Stimulated activated effector memory CD8-positive, alpha-beta T cell treated with anti-CD3 and anti-CD28 coated beads, Interleukin-12 subunit alpha, Interleukin-12 subunit beta, amount 100 ng/mL, for 72 hours (primary cell): Measurements from ENCODE around the gene CARD19.

ENCODE experiments used
- ATAC-seq: fragments of 150-1000 bp; cut with Tn5 transposase; 2 replicates; pipeline ENCODE4 v1.10.0; 2021
- DNase-seq, 2 donors: peaks; one replicate each; pipeline ENCODE4 v3.0.0; 2021 to 2022; ENCODE audit warnings: low spot score in 2 of 2
- H3K27ac Mint-ChIP-seq: one replicate; pipeline ENCODE4 v1.8.0; 2022; ENCODE audit warnings: mild to moderate bottlenecking, mixed read lengths
- H3K36me3 Mint-ChIP-seq: one replicate; pipeline ENCODE4 v1.8.0; 2022; ENCODE audit warnings: mild to moderate bottlenecking, mixed read lengths
- H3K4me1 Mint-ChIP-seq: one replicate; pipeline ENCODE4 v1.8.0; 2022; ENCODE audit warnings: mixed read lengths
- H3K4me3 Mint-ChIP-seq: one replicate; pipeline ENCODE4 v1.8.0; 2022; ENCODE audit warnings: mild to moderate bottlenecking, mixed read lengths
- H3K9me3 Mint-ChIP-seq: one replicate; pipeline ENCODE4 v1.8.0; 2022; ENCODE audit warnings: mixed read lengths

The CARD19 gene

GRCh38 chr9:93126151-93126781 is 30.2 kb downstream of the CARD19 start:
- H3K27ac Mint-ChIP-seq: peak overlapping the region; percentile 91
- ATAC-seq: no peak

GRCh38 chr9:93126825-93127368 is 30.9 kb downstream of the CARD19 start:
- peaks cover 63% of the 10 kb centered on the region for H3K4me1 Mint-ChIP-seq
- peak overlapping the region; percentile 63 for H3K4me3 Mint-ChIP-seq
- DNase-seq (no peak), ATAC-seq (no peak)
- H3K9me3 Mint-ChIP-seq: no peaks in the 10 kb centered on the region
- H3K36me3 Mint-ChIP-seq: peaks cover 87% of the 10 kb centered on the region
- peak overlapping the region; percentile 91 for H3K27ac Mint-ChIP-seq

More at GRCh38 chr9:93126151-93126781, 30.2 kb downstream of the CARD19 start:
- DNase-seq: no peak
- Mint-ChIP-seq H3K4me3 (peak overlapping the region; percentile 63), H3K4me1 (peaks cover 63% of the 10 kb centered on the region), H3K36me3 (peaks cover 87% of the 10 kb centered on the region), H3K9me3 (no peaks in the 10 kb centered on the region)

- no peak for DNase-seq
Observed at GRCh38 chr9:93127395-93127911, 31.4 kb downstream of the CARD19 start.

GRCh38 chr9:93128011-93128714 is 32.1 kb downstream of the CARD19 start:
- no peak for ATAC-seq
- Mint-ChIP-seq H3K4me1 (peaks cover 73% of the 10 kb centered on the region), H3K36me3 (peaks cover 87% of the 10 kb centered on the region), H3K4me3 (peak overlapping the region; percentile 63), H3K9me3 (no peaks in the 10 kb centered on the region), H3K27ac (peak overlapping the region; percentile 91)
- DNase-seq: no peak

More at GRCh38 chr9:93127395-93127911, 31.4 kb downstream of the CARD19 start:
- Mint-ChIP-seq H3K36me3 (peaks cover 87% of the 10 kb centered on the region), H3K9me3 (no peaks in the 10 kb centered on the region), H3K4me3 (peak overlapping the region; percentile 63), H3K27ac (peak overlapping the region; percentile 91), H3K4me1 (peaks cover 66% of the 10 kb centered on the region)
- no peak for ATAC-seq

GRCh38 chr9:93128715-93129224 is 32.8 kb downstream of the CARD19 start:
- H3K4me1 Mint-ChIP-seq: peaks cover 75% of the 10 kb centered on the region
- DNase-seq (no peak), ATAC-seq (no peak)
- H3K36me3 Mint-ChIP-seq: peaks cover 87% of the 10 kb centered on the region
- peak overlapping the region; percentile 63 for H3K4me3 Mint-ChIP-seq
- H3K27ac Mint-ChIP-seq: peak overlapping the region; percentile 91
- H3K9me3 Mint-ChIP-seq: no peaks in the 10 kb centered on the region

GRCh38 chr9:93129286-93129685 is 33.3 kb downstream of the CARD19 start:
- DNase-seq (no peak), ATAC-seq (no peak)
- Mint-ChIP-seq H3K27ac (peak overlapping the region; percentile 94), H3K4me3 (peak overlapping the region; percentile 63), H3K4me1 (peaks cover 75% of the 10 kb centered on the region), H3K36me3 (peaks cover 83% of the 10 kb centered on the region), H3K9me3 (no peaks in the 10 kb centered on the region)

- DNase-seq: no peak
- Mint-ChIP-seq H3K4me3 (peak overlapping the region; percentile 88), H3K36me3 (peaks cover 83% of the 10 kb centered on the region), H3K27ac (peak overlapping the region; percentile 94), H3K9me3 (no peaks in the 10 kb centered on the region), H3K4me1 (peaks cover 81% of the 10 kb centered on the region)
- ATAC-seq: no peak
Observed at GRCh38 chr9:93129691-93130500, 33.9 kb downstream of the CARD19 start.

- H3K4me1 Mint-ChIP-seq: peaks cover 83% of the 10 kb centered on the region
- H3K27ac Mint-ChIP-seq: peak overlapping the region; percentile 94
- peaks cover 73% of the 10 kb centered on the region for H3K36me3 Mint-ChIP-seq
- no peaks in the 10 kb centered on the region for H3K9me3 Mint-ChIP-seq
- DNase-seq (no peak), ATAC-seq (no peak)
- peak overlapping the region; percentile 88 for H3K4me3 Mint-ChIP-seq
Observed at GRCh38 chr9:93130861-93131481, 35.0 kb downstream of the CARD19 start.

- Mint-ChIP-seq H3K9me3 (no peaks in the 10 kb centered on the region), H3K4me3 (peak overlapping the region; percentile 88), H3K4me1 (peaks cover 80% of the 10 kb centered on the region), H3K27ac (peak overlapping the region; percentile 94), H3K36me3 (peaks cover 66% of the 10 kb centered on the region)
- ATAC-seq (no peak), DNase-seq (no peak)
Observed at GRCh38 chr9:93131599-93132286, 35.7 kb downstream of the CARD19 start.

GRCh38 chr9:93132287-93132927 is 36.4 kb downstream of the CARD19 start:
- Mint-ChIP-seq H3K9me3 (no peaks in the 10 kb centered on the region), H3K4me1 (peaks cover 77% of the 10 kb centered on the region), H3K36me3 (peaks cover 62% of the 10 kb centered on the region), H3K4me3 (peak overlapping the region; percentile 88), H3K27ac (peak overlapping the region; percentile 94)
- ATAC-seq (no peak), DNase-seq (no peak)

GRCh38 chr9:93132946-93133680 is 37.1 kb downstream of the CARD19 start:
- Mint-ChIP-seq H3K36me3 (peaks cover 58% of the 10 kb centered on the region), H3K4me3 (peak overlapping the region; percentile 88), H3K4me1 (peaks cover 77% of the 10 kb centered on the region), H3K9me3 (no peaks in the 10 kb centered on the region), H3K27ac (peak overlapping the region; percentile 94)
- DNase-seq (no peak), ATAC-seq (peak; percentile 68)

GRCh38 chr9:93133681-93134014 is 37.6 kb downstream of the CARD19 start:
- DNase-seq (peak; percentile 48 to 81), ATAC-seq (no peak)
- Mint-ChIP-seq H3K36me3 (peaks cover 55% of the 10 kb centered on the region), H3K4me1 (peaks cover 77% of the 10 kb centered on the region), H3K9me3 (no peaks in the 10 kb centered on the region), H3K4me3 (peak overlapping the region; percentile 88), H3K27ac (peak overlapping the region; percentile 94)

GRCh38 chr9:93134015-93134739 is 38.2 kb downstream of the CARD19 start, which contains the start of gene NINJ1:
Gene NINJ1, minus strand, starts transcription at chr9:93134251. Its CDS starts 34 bp downstream, at chr9:93134217.
- peaks cover 73% of the 10 kb centered on the region for H3K4me1 Mint-ChIP-seq
- ATAC-seq: peak; percentile 85
- H3K4me3 Mint-ChIP-seq: peak within 1 kb of the TSS; percentile 88
- peaks cover 50% of the 10 kb centered on the region for H3K36me3 Mint-ChIP-seq
- H3K9me3 Mint-ChIP-seq: no peaks in the 10 kb centered on the region
- peak within 1 kb of the TSS; percentile 94 for H3K27ac Mint-ChIP-seq
- DNase-seq: peak; percentile 80 to 94
